HG02642 (cell line): Measurements from ENCODE around the gene TBX4.
"Not testable (repeated sequence)": the region's sequence is repeated elsewhere in the genome, so short reads cannot be mapped to it uniquely, and the experiment has no call there.

Experiments
- ATAC-seq: cut with Tn5 transposase; IDR thresholded peaks from one replicate; pipeline ENCODE4 v1.9.1; 2021; ENCODE audit warnings: mild to moderate bottlenecking; ENCODE audit not compliant: unreplicated experiment, poor library complexity

The TBX4 gene

DNA sequence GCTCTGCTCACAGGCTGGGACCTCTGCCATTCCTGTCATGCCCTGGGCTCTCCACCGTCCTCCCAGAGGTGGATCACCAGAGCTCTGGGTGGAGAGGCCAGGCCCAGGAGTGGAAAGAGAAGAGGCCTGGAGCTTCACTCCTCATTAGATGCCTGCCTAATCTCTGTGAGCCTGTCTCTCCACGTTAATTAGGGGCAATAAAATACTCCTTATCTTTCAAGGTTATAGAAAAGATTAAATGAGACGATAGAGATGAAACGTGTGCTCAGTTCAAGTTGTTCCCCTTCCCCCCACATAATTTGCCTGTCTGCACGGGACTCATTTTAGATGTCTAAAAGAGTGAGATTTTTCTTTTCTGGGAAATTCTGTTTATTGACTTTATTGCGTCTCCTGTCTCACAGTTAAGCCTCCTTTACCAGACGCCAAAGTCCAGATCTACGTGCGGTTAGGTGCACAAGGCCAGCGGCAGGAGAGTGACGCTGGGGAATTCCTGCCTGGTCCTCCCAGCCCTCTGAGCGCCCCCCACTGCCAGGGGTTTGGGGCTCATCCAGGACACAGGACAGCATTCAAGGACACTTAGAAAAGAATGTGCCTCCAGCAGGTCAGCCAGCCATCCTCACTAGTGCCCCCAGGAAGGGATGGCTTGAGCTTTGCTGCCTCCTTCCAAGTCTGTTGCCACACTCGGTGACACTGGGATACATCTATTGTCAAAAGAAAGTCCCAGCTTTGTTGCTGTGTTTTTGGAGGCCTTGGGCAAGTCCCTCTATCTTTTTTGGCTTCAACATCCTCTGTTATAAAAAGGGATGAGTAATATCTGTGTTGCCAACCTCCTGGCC lies 42.3 kb downstream of the TBX4 start:
- ATAC-seq: no peak

DNA sequence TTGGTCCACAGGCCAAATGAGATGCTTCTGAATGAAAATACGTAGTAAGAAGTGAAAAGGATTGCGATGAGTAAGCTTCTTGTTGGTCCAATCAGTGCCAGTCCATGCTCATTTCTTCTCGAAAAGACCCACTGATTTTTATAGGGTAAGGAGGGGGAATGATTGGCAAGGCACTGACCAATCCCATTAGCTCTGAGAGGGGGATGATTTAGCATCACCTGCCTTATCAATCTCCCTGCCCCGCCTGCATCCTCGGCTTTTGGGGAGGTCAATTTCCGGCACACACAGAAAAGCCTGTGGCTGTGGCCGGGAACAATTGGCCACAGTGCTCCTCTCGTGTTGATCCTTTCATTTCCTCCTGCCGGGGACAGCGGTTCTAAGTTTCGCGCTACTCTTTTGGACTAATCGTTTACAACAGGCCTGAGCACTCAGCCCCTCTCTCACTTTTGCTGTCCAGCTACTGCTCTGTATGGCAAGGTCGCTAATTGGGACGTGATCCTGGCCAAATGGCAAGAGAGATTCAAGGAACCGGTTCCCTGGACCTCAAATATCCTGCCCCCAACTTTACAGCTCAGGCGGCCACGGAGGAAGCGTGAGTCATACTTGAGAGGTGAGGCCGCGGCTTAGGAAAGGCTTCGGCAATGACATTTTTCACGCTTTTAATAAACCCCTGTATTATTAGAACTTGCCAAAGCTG lies 43.1 kb downstream of the TBX4 start:
- ATAC-seq: no peak

DNA sequence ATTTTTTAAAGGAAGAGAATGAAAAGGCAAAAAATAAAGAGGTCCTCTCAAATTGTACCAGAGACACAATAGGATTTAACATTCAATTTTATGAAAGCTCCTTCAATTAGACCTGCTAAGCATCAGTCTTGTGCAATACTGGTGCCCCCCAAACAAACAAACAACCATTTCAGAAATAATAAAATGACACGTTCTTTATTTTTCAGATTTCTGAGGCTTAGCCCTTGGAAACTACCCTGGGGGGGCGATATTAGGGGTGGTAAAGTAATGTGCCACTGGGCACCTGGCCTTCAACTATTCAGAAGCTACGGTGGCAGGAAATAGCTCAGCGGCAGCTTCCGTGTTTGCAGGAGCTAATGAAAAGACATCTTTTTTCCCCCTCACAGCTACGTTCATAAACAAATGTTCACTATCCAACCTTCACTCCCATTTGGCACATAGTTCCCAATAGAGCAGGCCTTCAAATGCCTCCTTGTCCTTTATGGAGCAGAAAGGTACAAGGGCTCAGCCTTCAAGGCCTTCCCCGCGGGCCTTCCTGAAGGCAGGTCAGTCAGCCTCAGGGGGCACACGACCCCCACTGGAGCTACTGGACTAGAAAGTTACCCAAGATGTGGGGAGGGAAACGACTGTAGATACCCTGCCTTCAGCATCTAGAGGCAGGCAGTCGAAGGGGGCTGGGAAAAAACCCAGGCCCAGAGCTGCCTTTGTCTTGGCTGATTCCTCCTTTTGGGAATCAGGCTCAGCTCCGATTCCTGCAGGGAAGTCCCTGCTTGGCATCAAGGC lies 44.1 kb downstream of the TBX4 start:
- no peak for ATAC-seq

DNA sequence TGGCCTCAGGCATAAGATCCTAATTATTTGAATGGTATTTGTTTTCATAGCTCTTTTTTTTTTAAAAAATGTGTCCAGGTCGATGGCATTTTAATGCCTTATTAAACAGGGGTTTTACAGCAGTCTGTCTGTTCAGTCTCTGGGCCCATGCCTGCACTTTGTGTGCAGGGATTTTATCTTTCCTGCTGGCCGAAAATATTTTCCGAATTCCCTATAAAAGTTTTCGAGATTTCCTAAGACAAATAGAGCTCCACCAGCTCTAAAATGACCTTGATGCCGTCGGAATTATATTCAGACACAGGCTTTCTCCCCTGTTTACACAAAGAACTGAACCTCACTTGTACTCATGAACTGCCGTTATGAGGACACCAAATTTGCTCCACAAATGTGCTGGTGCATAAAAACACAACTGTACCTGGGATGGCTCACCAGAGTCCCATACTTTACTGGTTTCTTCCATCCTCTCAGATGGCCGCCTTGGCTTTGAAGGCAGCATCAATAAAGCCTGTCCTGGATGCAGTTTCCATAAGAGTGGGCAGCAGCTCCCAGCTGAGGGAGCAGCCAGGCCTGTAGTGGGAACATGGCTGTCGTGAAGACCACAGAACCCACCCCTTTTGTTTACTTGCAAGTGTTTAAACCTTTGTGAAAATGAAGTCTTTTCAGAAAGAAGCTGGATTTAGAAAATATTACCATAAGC lies 44.9 kb downstream of the TBX4 start:
- no peak for ATAC-seq

DNA sequence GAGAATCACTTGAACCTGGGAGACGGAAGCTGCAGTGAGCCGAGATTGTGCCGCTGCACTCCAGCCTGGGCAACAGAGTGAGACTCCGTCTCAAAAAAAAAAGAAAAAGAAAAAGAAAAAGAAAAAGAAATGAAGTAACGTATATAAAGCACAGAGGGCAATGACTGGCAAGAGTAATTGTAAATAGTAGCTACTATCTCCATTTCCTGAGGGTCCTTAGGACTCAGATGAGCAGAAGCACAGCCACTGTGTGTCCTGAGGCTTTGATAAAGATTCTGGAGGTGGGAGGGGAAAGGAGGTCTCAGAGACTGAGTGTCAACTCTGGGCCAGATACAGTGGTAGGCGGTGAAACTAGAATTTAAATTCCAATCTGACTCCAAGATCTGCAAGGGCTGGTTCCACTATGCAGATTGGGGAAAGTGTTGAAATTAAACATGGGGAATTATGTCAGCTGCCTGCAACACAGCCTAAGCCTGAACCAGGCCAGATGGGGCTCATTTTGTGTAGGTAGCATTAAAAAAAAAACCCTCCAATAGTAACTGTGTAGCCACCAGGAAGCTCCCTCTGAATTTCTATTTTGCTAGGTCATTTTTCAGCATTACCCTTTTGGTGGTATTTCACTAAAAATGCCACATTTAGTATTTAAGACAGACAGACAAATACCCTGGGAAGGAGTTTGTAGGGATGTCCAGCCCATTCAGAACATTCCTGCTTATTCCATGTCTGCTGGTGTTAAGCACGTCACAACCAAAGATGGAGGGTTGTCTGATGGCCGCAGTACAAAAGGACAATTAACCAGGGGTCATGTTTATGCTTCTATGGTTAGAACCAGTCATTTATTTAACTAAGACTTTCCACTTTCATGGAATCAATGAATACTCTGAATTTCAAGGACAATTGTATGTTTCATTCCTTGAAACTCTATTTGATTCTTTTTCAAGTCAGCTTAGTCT lies 46.1 kb downstream of the TBX4 start:
- ATAC-seq: no peak

DNA sequence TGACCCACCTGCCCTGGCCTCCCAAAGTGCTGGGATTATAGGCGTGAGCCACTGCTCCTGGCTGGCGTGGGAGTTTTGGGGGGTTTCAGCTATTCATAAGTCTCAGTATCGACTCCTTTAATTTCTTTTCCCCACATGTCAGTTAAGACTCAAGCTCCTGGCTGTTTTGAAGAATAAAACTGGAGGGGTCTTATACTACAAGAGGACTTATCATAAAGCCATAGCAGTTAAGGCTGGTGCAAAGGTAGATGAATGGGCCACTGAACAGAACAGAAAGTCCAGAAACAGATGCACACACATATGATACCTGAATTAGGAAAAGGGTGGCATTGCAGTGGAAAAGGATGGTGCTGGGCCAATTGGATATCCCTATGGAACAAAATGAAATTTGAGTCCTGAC lies 47.4 kb downstream of the TBX4 start:
- no peak for ATAC-seq

DNA sequence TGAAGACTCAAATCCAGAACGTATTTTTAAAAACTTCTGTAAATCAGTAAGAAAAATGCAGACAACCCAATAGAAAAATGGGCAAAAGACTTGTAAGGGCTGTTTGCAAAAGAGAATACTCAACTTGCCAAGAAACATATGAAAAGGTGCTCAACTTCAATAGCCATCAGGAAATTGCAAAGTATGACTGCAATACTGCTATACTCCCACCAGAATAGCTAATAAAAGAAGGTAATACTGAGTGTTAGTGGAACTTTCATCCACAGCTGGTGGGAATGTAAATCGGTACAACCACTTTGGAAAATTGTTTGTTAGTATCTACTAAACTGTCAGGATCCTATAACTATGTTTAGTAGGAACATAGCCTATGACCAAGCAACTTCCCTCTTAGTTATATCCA lies 48.1 kb downstream of the TBX4 start:
- ATAC-seq: no peak

DNA sequence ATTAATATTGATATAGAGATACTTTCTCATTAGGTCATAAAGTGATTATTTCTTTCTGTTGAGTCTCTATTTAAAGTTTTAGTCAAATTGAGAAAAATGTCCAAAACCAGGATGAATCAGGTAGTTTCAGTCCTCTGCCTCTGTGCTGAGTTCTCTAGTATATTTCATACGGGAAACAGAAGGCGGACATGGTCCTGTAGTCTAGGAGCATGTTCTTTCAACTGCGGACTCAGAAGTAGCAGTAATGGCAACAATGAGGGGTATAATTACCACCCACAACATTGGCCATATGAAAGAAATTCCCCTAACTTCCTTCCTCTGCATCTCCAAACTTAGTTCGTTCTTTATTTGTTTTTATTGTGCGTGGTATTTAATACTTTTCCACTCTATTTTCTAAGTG lies 50.1 kb downstream of the TBX4 start:
- no peak for ATAC-seq

DNA sequence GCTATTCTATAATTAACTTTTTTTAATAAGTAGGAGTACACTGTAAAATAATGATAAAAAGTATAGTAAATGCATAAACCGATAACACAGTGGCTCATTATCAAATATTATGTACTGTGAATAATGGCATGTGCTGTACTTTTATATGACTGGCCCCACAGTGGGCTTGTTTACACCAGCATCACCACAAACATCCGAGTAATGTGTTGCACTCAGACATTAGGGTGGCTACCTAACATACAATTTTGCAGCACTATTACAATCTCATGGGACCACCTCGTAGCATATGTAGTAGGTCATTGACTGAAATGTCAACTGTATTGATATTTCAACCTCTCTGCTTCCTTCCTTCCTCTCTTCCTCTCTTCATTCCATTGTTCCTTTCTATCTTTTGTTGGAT lies 51.7 kb downstream of the TBX4 start:
- no peak for ATAC-seq

DNA sequence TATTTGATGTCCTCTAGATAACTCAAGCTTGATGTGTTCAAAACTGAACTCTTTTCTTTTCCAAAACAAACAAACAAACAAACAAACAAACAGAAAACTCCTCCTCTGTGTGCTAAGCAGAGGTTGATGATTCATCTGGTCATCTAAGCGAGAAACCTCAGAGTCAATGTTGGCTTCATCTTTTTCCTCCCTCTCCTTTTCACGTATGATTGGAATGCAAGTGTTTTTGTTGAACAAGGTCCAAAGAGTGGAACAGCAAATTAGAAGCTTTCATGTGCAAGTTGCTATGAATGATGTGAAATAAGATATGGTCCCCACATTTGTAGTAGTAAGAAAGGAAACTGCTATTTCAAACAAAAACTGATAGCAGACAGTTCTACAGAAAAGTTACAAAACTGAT lies 52.5 kb downstream of the TBX4 start:
- no peak for ATAC-seq

DNA sequence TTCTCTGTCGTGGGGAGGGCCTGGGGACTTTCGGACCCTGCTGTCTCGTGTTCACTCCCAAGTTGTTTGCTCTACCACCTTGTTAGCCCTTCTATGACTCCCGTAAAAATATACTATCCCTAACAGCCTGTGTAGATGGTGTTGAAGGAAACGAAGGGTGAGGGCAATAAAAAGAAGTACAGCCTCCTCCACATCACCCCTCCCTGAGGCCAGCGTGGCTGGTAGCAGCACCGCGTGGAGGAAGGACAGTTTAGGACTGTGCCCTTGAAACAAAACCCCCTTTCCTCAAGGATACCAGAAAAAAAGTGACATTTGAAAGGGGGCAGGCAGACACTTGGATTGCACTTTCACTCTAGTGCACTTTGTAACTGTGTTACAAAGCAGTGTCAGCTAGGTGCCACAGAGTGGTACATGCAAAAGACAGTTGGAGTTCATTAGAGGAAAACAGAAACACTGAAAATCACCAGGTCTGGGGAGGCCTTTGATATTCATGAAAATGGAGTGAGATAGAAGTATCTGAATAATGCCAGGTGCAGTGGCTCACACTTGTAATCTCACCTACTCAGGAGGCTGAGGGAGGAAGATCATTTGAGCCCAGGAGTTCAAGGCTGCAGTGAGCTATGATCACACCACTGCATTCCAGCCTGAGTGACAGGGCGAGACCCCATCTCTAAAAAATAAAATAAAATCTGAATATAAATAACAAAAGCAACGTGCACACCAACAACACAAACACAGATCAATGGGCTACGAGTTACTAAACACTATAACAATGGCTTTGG lies 53.8 kb downstream of the TBX4 start:
- ATAC-seq: no peak

DNA sequence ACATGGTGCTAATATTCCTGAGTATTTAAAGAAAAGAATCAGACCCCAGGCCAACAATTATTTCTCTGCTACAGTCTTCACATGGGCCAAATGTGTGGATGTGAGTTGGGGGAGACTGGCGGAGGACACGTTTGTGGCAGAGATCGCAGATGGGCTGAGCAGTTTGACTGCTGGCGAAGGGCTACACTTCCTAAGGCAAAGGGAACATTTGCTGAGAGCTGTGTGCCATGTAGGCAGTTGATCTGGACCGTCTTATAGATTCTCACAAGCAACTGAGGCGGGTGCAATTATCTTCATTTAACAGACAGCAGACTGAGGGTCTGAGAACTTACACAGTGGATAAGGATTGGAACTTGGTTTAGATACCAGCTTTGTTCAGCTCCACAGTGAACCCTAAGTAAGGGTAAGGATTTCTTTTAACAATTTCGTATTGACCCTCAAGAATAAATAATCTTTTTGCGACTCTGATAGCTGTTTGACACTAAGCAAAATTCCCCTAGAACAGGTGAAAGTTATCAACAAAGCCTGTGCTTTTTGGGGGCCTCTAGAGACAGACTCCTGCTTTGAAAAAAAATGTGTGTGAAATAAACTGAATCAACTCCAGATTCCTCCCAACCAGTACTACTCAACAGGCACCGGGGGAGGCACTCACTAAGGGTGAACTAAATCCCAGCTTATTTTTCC lies 55.3 kb downstream of the TBX4 start:
- ATAC-seq: no peak

DNA sequence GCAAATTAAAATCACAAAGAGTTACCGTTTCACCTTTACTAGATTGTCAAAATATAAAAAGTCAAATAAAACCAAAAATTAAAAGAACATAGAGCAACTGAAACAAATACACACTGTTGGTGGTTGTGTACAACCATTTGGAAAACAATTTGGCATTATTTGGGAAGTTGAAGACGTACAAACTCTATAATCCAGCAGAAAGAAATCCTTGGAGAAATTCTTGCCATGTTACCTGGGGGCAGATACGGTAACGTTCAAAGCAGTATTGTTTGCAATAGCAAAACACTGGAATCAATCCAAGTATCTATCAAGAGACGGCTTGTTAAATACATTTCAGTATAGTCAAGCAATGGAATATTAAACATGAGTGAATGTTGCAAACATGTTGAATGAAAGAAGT lies 56.7 kb downstream of the TBX4 start:
- ATAC-seq: no peak

DNA sequence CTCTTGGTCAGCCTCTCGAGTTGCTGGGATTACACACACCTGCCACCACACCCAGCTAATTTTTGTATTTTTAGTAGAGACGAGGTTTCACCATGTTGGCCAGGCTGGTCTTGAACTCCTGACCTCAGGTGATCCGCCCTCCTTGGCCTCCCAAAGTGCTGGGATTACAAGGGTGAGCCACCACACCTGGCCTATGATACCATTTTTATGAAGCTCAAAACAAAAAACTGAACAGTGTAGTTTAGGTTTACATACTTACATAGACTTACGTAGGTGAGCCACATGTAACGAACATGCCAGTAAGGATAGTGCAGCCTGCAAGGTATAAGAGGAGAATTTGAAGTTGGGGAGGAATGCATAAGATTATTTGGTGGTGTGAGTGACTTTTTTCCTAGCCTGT lies 57.2 kb downstream of the TBX4 start:
- not testable (repeated sequence) for ATAC-seq

DNA sequence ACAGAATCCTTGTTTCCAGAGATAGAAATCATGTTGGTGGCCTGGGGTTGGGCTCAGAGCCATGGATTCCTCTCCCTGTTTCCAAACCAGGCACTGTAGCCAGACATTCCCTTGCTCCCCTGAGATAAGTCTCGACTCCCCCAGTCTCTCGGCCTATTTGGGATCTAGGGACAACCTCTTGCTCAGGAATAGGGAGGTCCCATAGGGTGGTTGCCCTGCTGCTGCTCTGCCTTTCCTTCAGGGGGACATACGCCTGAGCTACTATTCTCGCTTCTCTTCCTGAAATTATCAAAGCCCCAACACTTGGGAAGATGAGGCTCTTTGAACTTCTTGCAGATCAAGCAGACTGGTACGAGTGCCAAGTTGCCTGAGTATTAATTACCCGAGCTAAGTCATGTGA lies 58.0 kb downstream of the TBX4 start:
- ATAC-seq: no peak

DNA sequence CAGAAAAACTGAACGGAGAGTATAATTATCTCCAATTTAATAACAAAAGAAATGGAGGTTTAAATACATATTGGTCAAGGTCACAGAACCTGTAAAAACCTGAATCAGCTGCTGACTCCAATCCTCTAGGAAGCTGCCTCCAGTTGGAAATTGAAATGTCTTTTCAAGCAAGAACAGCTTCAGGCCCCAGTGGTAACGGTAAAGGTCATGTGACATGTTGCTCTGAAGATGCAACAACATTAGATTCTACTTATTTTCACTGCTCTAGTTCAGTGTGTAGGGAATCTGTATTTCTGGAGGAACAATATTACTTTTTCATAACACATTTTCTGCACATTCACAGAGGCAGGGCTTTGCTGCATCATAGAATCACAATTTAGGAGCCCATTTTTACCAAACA lies 58.8 kb downstream of the TBX4 start:
- ATAC-seq: no peak

DNA sequence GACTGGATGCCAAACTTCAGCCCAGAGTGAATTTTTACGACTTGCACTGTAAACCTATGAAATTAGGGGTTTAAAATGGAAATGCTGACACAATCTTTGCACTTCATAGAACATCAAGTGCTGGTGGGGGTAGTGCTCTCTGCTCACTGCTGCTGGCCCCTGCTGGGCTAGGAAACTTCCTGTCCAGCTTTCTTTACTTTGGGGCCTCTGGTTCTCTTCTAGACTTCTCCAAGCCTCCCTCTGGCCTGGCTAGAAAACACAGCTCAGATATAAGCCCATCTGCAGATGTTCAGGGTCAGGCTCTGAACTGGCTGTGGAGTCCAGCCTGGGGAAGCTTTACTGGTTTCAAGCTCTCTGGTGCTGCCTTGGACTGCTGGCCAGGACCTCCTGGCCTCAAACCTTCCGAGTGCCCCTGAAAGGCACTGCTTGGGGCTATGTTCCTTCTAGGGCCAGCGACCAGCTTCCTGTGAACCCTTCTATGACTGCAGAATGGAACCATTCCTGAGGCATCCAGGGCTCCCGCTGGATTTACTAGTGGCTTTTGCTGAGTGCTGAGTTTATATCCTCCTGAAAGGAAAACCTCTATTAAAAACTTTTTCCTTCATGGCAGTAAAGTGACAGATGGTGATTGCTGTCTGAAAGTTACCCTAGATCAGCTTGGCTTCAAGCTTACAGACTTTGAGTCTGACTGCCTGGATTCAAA lies 59.4 kb downstream of the TBX4 start:
- ATAC-seq: no peak

DNA sequence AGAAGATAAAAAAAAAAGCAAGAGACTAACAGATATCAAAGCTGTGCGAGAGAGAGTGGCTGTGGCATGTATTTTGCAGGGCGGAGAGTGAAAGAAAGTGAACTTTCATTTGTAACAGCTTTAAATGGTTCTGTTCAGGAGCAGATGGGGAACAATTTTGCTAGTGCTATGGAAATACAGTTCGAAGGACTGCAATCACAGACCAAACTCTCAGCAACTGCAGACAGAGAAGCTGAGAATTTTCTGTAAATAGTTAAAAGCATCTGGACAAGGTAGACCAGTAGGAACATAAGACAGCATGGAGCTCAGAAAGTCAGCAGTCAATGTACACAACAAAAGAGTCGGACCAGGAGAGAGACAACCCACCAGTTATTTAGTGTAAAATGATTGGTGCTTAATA lies 62.3 kb downstream of the TBX4 start:
- no peak for ATAC-seq
